GM21526 (cell line): ENCODE data around the gene GLIS2.
"Not testable (repeated sequence)": the region's sequence is repeated elsewhere in the genome, so short reads cannot be mapped to it uniquely, and the experiment has no call there.

Experiments
- ATAC-seq: cut with Tn5 transposase; IDR thresholded peaks from one replicate; pipeline ENCODE4 v1.9.1; 2021; ENCODE audit warnings: moderate library complexity; ENCODE audit not compliant: unreplicated experiment, low FRiP score

Gene GLIS2

DNA sequence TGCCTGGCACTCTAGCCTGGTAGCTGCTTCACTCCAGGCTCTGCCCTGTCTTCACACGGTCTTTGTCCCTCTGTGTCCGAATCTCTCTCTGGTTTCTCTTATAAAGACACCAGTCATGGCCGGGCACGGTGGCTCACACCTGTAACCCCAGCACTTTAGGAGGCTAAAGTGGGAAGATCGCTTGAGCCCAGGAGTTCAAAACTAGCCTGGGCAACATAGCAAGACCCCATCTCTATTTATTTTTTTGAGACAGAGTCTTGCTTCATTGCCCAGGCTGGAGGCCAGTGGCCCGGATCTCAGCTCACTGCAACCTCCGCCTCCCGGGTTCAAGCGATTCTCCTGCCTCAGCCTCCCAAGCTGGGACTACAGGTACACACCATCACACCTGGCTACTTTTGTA lies 17.8 kb downstream of the GLIS2 start:
- ATAC-seq, result not testable (repeated sequence)

DNA sequence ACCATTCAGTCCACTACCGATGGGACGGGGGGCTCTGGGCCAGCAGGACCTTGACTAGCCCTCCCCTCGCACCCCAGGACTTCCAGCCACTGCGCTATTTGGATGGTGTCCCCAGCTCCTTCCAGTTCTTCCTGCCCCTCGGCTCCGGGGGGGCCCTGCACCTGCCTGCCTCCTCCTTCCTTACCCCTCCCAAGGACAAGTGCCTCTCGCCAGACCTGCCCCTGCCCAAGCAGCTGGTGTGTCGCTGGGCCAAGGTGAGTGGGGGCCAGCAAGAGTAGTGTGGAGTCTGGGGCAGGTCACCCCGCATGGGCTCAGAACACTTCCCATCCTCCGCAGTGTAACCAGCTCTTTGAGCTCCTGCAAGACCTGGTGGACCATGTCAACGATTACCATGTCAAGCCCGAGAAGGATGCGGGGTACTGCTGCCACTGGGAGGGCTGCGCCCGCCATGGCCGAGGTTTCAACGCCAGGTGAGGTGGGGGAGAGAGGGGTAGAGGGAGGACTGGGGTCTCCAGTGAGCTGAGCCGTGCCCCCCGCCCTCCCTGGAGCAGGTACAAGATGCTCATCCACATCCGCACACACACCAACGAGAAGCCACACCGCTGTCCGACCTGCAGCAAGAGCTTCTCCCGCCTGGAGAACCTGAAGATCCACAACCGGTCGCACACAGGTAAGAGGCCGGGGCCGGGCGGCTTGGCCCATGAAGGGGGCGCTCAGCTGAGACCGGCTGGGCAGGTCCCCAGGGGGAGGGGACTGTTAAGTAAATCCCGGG lies 19.0 kb downstream of the GLIS2 start:
- ATAC-seq, result no peak

DNA sequence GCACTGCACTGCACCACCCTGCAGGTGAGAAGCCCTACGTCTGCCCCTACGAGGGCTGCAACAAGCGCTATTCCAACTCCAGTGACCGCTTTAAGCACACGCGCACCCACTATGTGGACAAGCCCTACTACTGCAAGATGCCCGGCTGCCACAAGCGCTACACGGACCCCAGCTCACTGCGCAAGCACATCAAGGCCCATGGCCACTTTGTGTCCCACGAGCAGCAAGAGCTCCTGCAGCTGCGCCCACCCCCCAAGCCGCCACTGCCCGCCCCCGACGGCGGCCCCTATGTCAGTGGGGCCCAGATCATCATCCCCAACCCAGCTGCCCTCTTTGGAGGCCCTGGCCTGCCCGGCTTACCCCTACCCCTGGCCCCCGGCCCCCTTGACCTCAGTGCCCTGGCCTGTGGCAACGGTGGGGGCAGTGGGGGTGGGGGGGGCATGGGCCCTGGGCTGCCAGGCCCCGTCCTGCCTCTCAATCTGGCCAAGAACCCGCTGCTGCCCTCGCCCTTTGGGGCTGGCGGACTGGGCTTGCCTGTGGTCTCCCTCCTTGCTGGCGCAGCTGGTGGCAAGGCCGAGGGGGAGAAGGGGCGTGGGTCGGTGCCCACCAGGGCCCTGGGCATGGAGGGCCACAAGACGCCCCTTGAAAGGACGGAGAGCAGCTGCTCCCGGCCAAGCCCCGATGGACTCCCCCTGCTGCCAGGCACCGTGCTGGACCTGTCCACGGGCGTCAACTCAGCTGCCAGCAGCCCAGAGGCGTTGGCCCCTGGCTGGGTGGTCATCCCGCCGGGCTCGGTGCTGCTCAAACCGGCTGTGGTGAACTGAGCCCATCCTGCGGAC lies 21.1 kb downstream of the GLIS2 start:
- ATAC-seq, result no peak

DNA sequence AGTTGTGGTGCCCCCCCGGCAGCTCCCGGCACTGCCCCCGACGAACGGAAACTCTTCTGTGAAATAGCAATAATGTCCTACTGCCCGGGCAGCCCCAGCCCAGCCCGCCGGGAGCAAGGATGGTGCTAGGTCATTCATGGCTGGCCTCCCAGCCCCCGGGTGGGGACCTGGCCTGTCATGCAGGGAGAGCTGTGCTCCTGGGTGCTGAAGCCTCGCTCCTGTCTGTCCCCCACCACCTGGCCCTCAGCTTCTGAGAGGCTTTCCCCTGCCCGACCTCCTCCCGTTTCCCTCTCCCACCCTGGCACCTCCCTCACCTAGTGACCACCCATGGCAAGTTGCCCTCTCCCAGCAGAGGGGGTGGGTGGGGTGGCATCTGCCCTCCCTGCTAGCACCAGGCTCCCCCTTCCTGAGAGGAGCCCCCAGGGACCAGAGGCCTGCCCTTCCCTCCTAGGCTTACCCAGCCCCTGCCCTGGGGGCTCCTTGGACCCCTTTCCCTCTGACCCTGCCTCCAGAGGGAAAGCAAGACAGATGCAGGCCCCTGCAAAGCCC lies 21.7 kb downstream of the GLIS2 start:
- no peak for ATAC-seq

DNA sequence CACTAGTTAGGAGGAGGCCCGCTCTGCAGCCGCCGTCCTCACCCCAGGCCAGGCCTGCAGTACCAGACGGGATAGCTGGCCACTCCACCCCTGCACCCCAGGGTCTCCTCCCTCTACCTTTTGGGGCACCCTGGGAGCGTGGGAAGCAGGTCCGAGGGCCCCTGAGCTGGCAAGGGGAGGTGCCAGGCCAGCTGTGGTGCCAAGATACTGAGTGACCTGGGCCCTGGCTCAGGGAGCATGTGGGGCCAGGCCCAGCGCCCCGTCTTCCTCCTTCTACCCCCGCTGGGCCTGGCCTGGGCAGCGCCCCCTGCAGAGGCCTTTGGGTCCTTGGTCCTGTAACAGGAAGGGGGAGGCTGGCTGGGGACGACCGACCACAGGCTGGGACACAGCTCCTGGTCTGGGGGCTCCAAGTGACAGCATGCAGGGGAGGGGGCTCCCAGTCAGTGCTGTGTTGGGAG lies 22.3 kb downstream of the GLIS2 start:
- ATAC-seq, result no peak

DNA sequence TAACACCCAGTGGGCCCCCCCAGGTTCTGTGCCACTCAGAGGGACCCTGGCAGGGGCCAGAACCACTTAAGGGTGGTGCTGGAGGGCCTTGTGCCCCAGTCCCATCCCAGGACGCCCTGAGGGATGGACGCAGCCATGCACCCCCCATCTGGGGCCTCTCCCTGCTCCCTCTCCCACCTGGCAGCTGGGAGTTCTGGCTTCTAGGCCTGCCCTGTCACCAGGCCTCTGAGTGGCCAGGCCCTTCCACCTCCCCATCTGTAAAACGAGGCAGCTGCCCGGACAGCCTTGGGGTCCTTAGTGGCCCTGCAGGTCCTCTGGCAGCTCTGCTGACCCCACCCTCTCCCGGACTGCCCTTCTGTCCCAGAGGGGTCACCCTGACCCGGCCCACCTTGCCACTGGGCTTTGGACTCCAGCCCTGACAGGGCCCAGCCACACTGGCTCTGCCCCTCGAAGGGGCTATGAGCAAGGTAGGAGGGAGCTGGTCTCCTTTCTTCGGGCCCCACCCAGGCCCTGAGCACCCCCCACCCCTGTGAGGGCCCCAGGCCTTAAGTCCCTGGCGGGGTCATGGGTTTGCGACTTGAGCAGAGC lies 22.9 kb downstream of the GLIS2 start:
- no peak for ATAC-seq

DNA sequence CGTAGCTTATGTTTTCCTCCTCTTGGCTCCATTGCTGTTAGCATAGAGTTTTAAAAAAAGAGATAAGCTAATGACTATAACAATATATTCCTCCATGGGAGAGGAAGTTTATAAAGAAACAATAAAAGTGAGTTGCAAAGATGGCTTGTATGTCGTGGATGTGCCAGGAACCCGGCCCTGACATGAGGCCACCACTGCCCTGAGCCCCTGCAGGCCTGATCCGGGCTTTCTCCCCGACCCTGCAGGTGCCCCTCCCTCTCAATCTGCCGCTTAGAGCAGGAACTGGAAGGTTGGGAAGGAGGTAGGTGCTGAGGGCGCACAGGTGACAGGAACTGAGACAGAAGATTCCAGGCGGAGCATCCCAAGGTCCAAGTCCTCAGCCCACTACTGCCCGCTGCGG lies 23.6 kb downstream of the GLIS2 start:
- no peak for ATAC-seq

DNA sequence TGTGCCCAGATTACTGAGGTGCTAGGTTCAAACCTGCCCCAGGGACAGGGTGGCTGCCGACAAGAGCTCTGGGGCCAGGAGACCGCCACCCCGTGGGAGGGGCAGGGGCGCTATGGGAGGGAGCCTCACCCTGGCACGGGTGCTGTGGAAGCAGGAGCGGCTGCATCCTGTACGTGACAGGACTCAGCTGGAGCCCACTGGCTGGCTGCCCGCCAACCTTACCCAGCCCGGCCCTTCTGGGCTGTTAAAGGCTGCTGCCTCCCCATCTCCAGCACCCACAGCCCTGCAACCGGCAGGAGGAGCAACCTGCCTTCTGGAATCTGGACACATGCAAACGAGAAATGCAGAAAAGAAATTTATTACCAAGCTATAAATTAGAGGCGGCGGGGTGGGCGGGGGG lies 24.0 kb downstream of the GLIS2 start:
- ATAC-seq, result no peak

DNA sequence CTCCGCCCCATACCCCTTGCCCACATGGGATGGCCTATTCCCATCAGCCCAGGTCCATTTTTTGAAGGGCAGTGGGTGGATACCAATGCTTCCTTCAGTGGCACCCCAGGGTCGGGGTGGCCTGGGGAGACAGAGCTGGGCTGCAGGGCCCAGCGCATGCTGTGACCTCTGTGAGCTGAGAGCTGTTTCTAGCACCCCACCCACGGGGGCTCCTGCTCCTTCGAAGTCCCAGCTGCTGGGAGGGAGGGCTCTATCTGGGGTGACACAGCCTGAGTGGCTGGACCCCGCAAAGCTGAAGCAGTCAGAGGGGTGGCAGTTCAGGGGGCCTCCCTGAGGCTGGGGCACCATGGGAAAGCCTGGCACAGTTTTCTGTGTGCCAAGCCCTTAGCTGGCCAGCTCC lies 24.6 kb downstream of the GLIS2 start:
- no peak for ATAC-seq

DNA sequence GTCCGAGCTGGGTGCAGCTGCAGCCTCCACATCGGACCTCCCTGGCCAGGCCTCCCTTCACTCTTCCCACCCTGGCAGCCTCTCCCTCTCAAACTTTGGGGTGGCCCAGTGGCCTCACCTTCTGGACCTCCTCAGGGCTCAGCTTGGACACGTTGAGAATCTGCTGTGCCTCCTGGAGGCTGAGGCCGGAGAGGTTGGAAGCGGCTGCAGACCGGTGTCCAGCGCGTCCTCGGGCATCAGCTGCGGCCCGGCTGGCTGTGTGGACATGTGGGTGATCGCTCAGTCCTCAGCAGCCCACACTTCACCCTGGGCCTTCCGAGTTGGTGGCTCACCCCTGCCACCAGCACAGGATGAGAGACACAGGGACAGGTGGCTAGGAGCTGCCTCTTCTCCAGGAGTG lies 25.4 kb downstream of the GLIS2 start:
- ATAC-seq, result no peak

DNA sequence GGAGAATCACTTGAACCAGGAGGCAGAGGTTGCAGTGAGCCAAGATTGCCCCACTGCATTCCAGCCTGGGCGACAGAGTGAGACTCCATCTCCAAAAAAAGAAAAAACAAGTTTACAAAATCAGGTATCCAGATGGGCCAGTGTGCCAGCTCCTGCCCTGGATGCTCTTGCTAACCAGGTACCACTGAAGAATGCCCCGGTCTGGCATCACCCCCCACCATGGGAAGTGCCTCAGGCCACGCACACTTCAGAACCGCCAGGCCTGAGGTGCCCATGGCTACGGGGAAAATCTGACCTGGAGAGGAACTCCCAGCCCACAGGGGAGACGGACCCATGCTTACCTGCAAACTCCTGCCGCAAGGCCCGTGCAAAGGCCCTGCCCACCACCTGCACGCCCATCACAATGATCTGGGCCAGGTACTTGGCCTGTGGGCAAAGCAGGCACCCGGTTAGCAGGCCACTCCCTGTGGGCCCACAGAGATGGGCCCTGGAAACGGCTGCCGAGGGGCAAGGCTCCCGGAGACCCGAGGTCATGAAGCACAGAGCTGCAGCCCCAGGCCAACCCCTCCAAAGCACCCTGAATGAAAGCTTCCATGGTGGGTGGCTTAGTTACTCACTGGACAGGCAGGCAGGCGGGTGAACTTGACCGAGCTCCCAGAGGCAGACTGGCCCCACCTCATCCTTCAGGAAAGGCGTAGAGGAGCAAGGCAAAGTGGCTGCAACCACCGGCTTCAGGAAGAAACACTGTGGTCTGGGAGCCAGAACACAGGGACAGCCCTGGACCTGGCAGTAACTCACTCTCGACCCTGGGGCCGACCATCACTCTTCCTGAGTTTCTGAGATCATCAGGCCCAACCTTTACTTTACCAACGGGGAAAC lies 27.2 kb downstream of the GLIS2 start:
- ATAC-seq, result no peak

DNA sequence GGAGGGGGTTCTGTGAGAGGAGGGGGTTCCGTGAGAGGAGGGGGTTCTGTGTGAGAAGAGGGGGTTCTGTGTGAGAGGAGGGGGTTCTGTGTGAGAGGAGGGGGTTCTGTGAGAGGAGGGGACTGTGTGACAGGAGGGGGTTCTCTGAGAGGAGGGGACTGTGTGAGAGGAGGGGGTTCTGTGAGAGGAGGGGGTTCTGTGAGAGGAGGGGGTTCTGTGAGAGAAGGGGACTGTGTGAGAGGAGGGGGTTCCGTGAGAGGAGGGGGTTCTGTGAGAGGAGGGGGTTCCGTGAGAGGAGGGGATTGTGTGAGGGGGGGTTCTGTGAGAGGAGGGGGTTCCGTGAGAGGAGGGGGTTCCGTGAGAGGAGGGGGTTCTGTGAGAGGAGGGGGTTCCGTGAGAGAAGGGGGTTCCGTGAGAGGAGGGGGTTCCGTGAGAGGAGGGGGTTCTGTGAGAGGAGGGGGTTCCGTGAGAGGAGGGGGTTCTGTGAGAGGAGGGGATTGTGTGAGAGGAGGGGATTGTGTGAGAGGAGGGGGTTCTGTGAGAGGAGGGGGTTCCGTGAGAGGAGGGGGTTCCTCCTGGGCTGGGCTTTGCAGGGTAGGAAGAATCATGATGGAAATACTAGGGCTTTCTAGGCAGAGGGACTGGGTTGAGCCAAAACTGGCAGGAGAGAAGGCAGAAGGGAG lies 28.6 kb downstream of the GLIS2 start:
- not testable (repeated sequence) for ATAC-seq

DNA sequence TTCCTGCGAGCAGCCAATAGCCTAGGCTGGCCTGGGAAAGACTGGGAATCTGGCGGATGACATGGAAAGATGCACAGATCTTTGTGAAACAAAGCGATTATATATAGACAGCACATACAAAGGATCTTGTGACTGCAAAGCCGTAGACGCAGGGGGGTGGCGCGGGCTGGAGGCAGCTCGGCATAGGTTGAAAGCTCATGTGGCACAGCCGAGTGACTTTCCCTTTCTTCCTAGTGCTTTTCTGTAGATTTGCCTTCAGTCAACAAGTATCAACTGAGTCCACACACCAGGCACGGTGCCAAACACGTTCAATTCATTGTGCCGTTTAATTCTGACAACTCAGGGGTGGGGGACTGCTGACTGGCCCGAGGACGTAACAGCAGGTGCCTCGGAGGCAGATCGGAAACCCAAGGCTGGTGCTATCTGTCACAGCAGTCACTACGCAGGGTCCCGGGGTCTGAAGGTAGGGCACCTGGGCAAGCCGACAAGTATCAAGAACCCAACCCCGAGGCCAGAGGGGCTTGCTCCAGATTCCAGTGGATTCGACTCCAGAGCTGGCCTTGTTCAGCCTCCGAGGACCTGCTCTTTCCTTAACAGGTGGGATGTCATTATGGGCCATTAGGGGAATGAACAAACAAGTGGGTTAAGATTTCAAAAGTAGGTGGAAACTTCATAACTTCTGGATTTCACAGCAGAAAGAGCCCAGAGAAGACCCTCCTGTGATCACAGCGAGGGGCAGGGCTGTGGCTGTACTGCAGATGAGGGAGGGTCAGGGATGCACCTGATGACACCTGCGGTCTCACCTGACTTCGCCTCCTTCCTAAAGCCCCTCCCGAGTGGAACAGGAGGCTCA lies 29.3 kb downstream of the GLIS2 start:
- ATAC-seq, result no peak

DNA sequence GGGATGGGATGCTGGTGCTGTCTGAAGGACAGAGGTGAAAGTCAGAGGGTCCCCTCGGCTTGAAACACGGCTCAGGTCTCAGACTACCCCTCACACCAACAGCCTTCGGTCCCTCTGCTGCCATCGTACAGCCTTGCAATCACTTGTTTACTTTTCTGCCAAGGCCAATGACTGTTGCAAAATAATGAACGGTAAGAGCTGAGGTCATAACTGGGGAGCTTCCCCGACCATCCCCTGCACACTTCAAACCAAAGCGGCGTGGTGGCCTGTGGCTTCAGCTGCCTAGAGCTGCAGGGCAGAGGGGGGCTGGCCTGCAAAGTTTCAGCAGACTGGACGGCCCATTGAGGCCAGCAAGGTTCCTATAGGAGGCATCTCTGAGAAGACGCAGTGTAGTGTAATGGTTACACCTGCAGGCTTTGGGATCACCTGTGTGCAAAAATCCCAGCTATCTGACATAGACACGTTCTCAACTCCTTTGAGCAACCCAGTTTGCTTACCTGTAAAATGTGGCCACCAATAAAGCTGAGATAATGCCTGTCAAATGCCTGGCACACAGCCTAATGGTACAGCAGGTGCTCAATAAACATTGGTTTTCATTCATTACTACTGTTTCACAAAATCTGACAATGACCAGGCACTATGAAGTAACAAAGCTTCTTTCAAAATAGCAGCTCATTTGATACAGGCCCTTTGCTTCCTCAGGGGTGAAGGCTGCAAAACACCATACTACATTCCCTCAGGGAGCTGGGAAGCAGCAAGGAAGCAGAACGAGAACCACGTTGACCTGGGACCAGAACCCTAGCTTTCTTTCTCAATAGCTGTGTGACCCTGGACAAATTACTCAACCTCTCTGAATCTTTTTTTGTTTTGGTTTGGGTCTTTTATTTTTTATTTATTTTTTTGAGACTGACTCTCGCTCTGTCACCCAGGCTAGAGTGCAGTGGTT lies 30.2 kb downstream of the GLIS2 start:
- no peak for ATAC-seq

DNA sequence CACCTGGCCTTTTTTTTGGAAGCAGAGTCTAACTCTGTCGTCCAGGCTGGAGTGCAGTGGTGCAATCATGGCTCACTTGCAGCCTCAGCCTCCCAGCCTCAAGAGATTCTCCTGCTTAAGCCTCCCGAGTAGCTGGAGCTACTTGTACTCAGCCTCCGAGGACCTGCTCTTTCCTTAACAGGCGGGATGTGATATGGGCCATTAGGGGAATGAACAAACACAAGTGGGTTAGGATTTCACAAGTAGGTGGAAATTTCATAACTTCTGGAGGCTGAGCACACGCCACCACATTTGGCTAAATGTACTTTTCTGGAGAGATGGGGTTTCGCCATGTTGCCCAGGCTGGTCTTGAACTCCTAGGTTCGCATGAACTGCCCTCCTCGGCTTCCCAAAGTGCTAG lies 31.1 kb downstream of the GLIS2 start:
- no peak for ATAC-seq

DNA sequence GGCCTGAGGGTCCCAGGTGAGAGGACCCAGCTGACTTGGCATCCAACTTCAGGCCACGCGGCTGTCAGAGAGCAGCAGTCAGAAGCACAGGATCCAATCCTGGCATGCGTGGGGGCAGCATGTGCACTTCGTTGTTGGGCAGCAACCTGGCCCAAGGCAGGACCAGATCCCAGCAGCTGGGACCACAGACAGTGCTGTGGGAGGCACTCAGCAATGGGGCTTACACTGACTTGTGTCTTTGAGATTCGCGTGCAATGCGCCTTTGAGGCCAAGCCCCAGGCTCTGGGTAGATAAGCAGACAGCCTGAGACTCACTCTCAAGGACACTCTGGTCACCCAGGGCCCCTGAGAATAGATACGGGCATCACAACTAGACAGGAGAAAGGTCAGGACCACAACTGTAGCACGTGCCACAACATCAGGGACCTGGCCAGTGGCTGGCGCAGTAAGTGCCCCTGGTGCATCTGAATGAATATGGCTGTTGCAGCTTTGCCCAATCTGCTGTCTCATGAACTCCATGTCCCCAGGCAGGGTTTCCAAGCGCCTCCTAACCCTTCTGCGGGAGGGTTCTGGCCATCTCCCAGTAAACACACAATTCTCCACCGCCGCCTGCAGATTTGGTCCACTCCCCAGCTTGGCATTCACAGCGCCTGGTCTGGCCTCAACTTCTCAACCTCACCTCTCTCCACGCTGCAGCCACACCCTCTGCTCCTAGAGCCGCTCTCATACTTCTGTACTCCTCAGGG lies 32.1 kb downstream of the GLIS2 start:
- no peak for ATAC-seq

DNA sequence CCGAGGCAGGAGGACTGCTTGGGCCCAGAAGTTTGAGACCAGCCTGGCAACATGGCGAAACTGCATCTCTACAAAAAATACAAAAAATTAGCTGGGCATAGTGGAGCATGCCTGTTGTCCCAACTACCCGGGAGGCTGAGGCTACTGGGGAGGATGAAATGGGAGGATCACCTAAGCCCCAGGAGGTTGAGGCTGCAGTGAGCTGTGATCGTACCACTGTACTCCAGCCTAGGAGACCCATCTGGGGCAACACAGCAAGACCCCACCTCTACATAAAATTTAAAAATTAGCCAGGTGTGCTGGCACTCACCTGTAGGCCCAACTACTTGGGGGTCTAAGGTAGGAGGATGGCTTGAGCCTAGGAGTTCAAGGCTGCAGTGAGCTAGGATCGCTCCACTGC lies 33.5 kb downstream of the GLIS2 start:
- ATAC-seq, result no peak
